GM21423 (cell line): Measurements from ENCODE around the gene SLC5A3.

ENCODE experiments used
- ATAC-seq: cut with Tn5 transposase; IDR thresholded peaks from one replicate; pipeline ENCODE4 v1.9.1; 2021; ENCODE audit warnings: mild to moderate bottlenecking, moderate library complexity; ENCODE audit not compliant: unreplicated experiment

Gene SLC5A3

DNA sequence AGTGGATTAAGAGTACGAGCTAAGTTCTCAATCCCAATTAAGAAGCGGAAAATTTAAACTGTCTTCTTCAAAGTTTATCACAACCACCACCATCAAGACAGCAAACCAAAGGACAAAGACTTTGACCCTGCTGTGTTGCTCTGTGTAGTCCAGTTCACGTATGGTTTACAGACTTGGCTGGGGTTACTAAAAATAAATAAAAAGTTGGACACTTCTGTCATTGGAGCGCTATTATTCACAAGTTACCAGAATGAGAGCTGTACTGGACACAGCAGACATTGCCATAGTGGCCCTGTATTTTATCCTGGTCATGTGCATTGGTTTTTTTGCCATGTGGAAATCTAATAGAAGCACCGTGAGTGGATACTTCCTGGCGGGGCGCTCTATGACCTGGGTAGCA, 21.6 kb downstream of the SLC5A3 start:
- no peak for ATAC-seq

GRCh38 chr21:34097442-34097841, 24.1 kb downstream of the SLC5A3 start:
- no peak for ATAC-seq

DNA sequence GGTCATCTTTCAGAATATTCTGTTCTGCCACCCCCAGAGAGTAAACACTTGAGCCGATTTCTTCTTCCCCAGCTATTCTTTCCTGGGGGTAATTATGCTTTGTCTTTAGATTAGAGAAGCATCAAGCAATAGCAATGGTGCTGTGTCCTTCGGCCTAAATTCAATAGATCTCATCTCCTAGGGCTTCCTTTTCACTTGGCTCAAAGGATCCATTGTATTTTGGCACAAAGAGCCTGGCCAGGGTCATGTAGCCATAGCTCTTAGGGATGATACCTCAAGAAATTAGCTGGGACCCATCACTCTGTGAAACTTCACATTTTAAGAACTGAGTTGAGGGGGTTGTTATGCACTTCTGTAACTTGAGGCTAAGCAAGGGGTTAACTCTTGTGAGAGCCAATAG, 27.0 kb downstream of the SLC5A3 start:
- ATAC-seq = no peak

DNA sequence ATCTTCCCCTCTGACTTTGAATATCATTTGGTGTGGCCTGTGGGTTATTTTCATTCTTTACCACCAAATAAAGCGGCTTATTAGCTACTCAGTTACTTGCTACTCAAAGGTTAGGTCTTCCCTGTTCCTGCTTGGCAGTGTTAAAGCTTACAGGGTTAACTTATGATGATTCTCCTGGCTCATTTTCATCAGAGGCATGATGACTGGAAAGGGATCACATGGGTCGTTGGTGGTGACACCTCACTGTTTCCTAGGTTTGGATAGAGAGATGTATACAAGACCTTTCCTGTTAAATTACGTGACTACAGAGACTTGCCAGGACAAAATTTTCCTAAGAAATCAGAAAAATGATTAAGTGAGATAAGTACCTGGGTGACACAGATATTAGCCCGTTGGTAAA, 27.4 kb downstream of the SLC5A3 start:
- no peak for ATAC-seq

- ATAC-seq = no peak
Observed at GRCh38 chr21:34105947-34106541, 32.7 kb downstream of the SLC5A3 start.

DNA sequence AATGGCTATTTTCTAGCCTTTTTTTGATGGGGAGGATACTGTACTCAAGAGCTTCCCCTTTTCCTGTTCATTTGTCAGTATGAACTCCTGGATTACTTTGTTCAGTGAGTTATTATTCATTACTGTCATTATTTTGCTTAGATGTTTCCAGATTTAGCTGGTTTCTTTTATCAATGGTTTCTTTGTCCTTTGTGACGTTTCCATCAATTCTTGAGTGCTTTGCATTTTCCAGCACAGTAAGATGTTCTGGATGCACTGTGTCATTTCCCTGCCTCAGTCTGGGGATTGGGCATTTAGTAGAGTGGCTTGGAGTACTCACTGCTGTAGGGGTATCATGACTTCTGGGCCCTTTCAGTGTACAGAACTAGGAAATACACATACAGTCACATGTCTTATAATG, 34.2 kb downstream of the SLC5A3 start:
- no peak for ATAC-seq

GRCh38 chr21:34109075-34109474, 35.7 kb downstream of the SLC5A3 start:
- no peak for ATAC-seq

DNA sequence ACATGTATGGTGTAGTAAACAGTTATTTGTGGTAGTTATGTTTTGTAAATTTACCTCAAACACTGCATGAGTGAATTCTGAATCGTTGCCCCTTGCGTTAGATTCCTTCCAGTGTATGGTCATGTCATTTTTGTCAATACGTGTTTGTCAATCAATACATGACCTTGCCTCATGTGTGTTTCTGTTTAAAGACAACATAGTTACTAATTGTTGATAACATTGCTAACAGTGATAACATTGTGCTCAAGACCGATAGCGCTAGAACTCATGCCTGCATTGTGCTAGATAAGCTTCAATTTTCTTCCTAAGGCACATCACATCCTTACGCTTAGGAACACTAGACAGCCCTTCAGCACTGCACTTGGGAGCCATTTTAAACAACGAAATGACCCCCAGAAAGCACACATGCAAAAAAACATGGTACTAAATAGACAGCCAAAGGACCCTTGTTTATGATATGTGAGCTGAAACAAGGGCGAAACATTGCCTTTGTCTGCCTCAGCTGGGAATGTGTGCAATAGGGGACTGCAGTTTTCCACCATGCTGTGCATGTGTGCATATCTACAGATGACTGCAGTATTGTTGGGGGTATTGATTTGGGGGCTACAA, 37.3 kb downstream of the SLC5A3 start:
- no peak for ATAC-seq

DNA sequence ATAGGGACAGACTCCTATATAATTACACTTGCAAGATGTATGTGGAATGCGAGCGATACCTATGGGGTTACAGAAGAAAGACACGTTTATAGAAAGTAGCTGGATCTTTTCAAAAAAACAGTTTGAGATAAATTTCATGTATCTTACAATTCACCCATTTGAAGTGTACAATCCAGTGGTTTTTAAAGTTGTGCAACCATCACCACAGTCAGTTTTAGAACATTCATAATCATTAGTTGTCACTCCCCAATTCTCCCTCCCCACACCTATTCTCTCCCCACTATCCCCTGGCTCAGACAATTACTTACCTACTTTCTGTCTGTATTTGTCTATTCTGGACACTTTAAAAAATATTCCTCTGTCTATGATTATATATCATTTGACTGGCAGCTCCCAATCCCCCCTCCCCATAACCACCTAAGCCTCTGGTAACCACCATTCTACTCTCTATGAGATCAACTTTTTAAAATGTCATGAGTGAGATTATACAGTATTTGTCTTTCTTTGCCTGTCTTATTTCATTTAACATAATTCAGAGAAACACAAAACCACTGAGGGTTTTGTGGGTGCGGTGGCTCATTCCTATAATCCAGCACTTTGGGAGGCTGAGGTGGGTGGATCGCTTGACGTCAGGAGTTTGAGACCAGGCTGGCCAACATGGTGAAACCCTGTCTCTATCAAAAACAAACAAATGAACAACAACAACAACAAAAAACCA, 39.1 kb downstream of the SLC5A3 start:
- ATAC-seq = no peak

- no peak for ATAC-seq
Observed at GRCh38 chr21:34113842-34114241, 40.5 kb downstream of the SLC5A3 start.

GRCh38 chr21:34115160-34115559, 41.8 kb downstream of the SLC5A3 start:
- no peak for ATAC-seq

DNA sequence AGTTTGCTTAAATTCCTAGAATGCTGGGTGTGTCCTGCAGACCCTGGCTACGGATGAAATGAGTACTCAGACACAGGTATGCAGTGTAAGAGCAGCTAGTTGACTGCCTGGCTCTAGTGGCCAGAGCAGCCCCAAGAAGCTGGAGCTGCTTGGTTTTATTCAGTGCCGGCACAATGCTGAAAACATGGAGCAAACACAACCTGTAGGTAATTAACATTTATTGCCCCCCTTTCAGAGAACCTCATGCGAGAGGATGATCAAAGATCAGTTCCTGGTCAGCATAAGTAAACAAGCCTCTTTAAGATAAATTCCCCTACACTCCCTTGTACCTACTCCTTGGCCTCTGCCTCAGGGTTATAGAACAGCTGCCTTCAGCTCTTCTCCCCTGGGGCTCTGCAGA, 43.2 kb downstream of the SLC5A3 start:
- no peak for ATAC-seq

DNA sequence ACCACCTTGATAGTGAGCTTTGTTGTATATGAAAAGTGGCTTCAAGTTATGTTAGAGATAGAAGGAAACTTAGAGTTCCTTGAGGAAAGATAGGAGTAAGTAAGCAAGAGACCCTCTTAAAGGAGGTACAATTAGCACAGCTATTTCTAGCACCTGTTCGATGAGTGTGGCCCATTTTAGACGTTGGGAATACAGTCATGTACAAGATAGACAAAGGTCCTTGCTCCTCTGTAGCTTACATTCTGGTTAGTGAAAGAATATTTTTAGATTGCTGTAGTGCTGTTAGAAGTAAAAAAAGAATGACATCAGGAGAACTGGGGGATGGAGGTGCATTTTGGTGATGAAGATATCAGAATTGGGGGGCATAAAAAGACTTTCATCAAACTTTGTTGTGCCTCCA, 47.5 kb downstream of the SLC5A3 start:
- no peak for ATAC-seq

- ATAC-seq = no peak
Observed at GRCh38 chr21:34122047-34122446, 48.7 kb downstream of the SLC5A3 start.
